H1 (cell line): ENCODE results near the gene POLE. TPM values are rescaled to one million over a fixed set of nuclear protein-coding genes. Genes with fewer than 3 reads are reported as not detected.
A peak's percentile ranks its signal among the peaks of the same experiment; 100 is the strongest.

ENCODE experiments used
- CTCF ChIA-PET: fragments of 300-600 bp; sonication (Branson Sonifier 250); formaldehyde crosslinking; loops from one replicate; lab custom pipeline; 2021; ENCODE audit not compliant: partially characterized antibody; lab: Charles Lee
- POLR2A ChIA-PET: fragments of 300-600 bp; sonication (Branson Sonifier 250); formaldehyde crosslinking; loops from one replicate; lab custom pipeline; 2021; ENCODE audit warnings: inconsistent platforms; ENCODE audit not compliant: partially characterized antibody; lab: Charles Lee
- DNase-seq, 2 experiments: peaks; one replicate each; pipeline versions ENCODE4 v3.0.0 to v3.0.0-alpha.2; 2010 to 2022; ENCODE audit warnings: low spot score in 2 of 2, low read depth in 1 of 2, mixed read lengths in 1 of 2
- FAIRE-seq: peaks from 2 replicates; lab custom pipeline; 2011; peaks lifted over from hg19 to GRCh38; lab: Jason Lieb, UNC
- H2AFZ ChIP-seq: 2 replicates; pipeline ENCODE4 v1.8.1; 2012; ENCODE audit warnings: low read length, inconsistent platforms
- H2AK5ac ChIP-seq: 2 replicates; pipeline ENCODE4 v1.6.1; 2013; ENCODE audit warnings: low read depth, low read length
- H2BK120ac ChIP-seq: replicated peaks from 2 replicates; pipeline ENCODE3; 2013; ENCODE audit warnings: low read depth, low read length, inconsistent platforms
- H2BK12ac ChIP-seq: 2 replicates; pipeline ENCODE4 v1.6.1; 2013; ENCODE audit warnings: low read depth, low read length
- H2BK15ac ChIP-seq: 2 replicates; pipeline ENCODE4 v1.6.1; 2013; ENCODE audit warnings: low read length
- H2BK20ac ChIP-seq: 2 replicates; pipeline ENCODE4 v1.6.1; 2013; ENCODE audit warnings: low read length
- H2BK5ac ChIP-seq: 2 replicates; pipeline ENCODE4 v1.6.1; 2013; ENCODE audit warnings: low read depth, low read length
- H3K14ac ChIP-seq: 2 replicates; pipeline ENCODE4 v1.6.1; 2013; ENCODE audit warnings: inconsistent platforms; ENCODE audit not compliant: insufficient read length
- H3K18ac ChIP-seq: 2 replicates; pipeline ENCODE4 v1.6.1; 2013; ENCODE audit warnings: low read length; ENCODE audit errors: extremely low read depth
- H3K23ac ChIP-seq: 2 replicates; pipeline ENCODE4 v1.6.1; 2013; ENCODE audit warnings: inconsistent platforms; ENCODE audit not compliant: insufficient read length
- H3K23me2 ChIP-seq: 2 replicates; pipeline ENCODE4 v1.6.1; 2013; ENCODE audit warnings: low read depth, low read length
- H3K27ac ChIP-seq: 2 replicates; pipeline ENCODE4 v1.6.1; 2011; ENCODE audit warnings: low read depth, low read length, inconsistent platforms
- H3K27me3 ChIP-seq, 4 experiments: replicated peaks in 1 of 4; 1 replicate in 1 of 4; 2 replicates in 3 of 4; pipeline versions ENCODE4 v1.6.1 to v1.8.1; 2011 to 2013; ENCODE audit warnings: low read length in 3 of 4, mild to moderate bottlenecking in 3 of 4, inconsistent platforms in 2 of 4, mixed read lengths in 2 of 4, moderate library complexity in 1 of 4; ENCODE audit not compliant: control insufficient read depth in 3 of 4, insufficient read depth in 3 of 4; ENCODE audit errors: extremely low read depth in 1 of 4
- H3K36me3 ChIP-seq, 4 experiments: 2 replicates each; pipeline versions ENCODE4 v1.6.1 to v1.8.1; 2011 to 2013; ENCODE audit warnings: mild to moderate bottlenecking in 4 of 4, low read length in 3 of 4, moderate library complexity in 2 of 4, control low read depth in 1 of 4, inconsistent platforms in 1 of 4; ENCODE audit not compliant: insufficient read depth in 4 of 4, control insufficient read depth in 2 of 4
- H3K4ac ChIP-seq: replicated peaks from 2 replicates; pipeline ENCODE3; 2013; ENCODE audit warnings: low read length, low read depth, mixed read lengths, inconsistent platforms; ENCODE audit not compliant: insufficient read length
- H3K4me1 ChIP-seq, 4 experiments: replicated peaks in 1 of 4; 1 replicate in 1 of 4; 2 replicates in 3 of 4; pipeline versions ENCODE4 v1.6.1 to v1.8.1; 2011 to 2013; ENCODE audit warnings: low read length in 3 of 4, inconsistent platforms in 2 of 4, mixed read lengths in 1 of 4; ENCODE audit not compliant: insufficient read depth in 4 of 4, control insufficient read depth in 3 of 4
- H3K4me2 ChIP-seq, 2 experiments: 2 replicates each; pipeline versions ENCODE4 v1.6.1 to v1.8.1; 2011 to 2013; ENCODE audit warnings: low read depth in 2 of 2, low read length in 2 of 2, control low read depth in 1 of 2, inconsistent platforms in 1 of 2, mild to moderate bottlenecking in 1 of 2; ENCODE audit not compliant: insufficient read depth in 1 of 2
- H3K4me3 ChIP-seq, 4 experiments: fragments of 200-600, 300-600 bp in 1 of 4; sonication (generic), shearing (Covaris generic), sonication (Bioruptor Twin) in 1 of 4; 2 replicates each; pipeline versions ENCODE4 v1.5.1 to v1.8.1; 2011 to 2016; ENCODE audit warnings: low read length in 4 of 4, low read depth in 3 of 4, control low read depth in 2 of 4, inconsistent platforms in 2 of 4, mild to moderate bottlenecking in 2 of 4, mixed read lengths in 1 of 4, moderate library complexity in 1 of 4; ENCODE audit not compliant: insufficient read depth in 2 of 4; ENCODE audit errors: extremely low read depth in 1 of 4
- H3K56ac ChIP-seq: replicated peaks from 2 replicates; pipeline ENCODE3; 2013; ENCODE audit warnings: low read depth, mild to moderate bottlenecking, mixed read lengths, low read length, inconsistent platforms; ENCODE audit not compliant: insufficient read length
- H3K79me1 ChIP-seq: 2 replicates; pipeline ENCODE4 v1.6.1; 2013; ENCODE audit warnings: low read depth, low read length, control low read depth
- H3K79me2 ChIP-seq, 2 experiments: 2 replicates each; pipeline versions ENCODE4 v1.6.1 to v1.8.1; 2012 to 2013; ENCODE audit warnings: low read length in 2 of 2, mild to moderate bottlenecking in 2 of 2, inconsistent platforms in 1 of 2; ENCODE audit not compliant: insufficient read depth in 2 of 2, control insufficient read depth in 1 of 2
- H3K9ac ChIP-seq, 4 experiments: replicated peaks in 1 of 4; 1 replicate in 1 of 4; 2 replicates in 3 of 4; pipeline versions ENCODE4 v1.6.1 to v1.8.1; 2011 to 2013; ENCODE audit warnings: low read depth in 3 of 4, low read length in 3 of 4, control low read depth in 2 of 4, mild to moderate bottlenecking in 2 of 4, moderate library complexity in 2 of 4, inconsistent platforms in 1 of 4; ENCODE audit errors: extremely low read depth in 1 of 4
- H3K9me3 ChIP-seq, 2 experiments: 2 replicates each; pipeline versions ENCODE4 v1.6.1 to v1.8.1; 2012 to 2013; ENCODE audit warnings: mild to moderate bottlenecking in 2 of 2, moderate library complexity in 2 of 2, control low read depth in 1 of 2, inconsistent platforms in 1 of 2, low read depth in 1 of 2, low read length in 1 of 2, mixed read lengths in 1 of 2; ENCODE audit not compliant: insufficient read depth in 2 of 2
- H4K20me1 ChIP-seq, 2 experiments: replicated peaks in 1 of 2; 2 replicates each; pipeline versions ENCODE3 to v1.8.1; 2011 to 2013; ENCODE audit warnings: inconsistent platforms in 2 of 2, low read length in 2 of 2, mild to moderate bottlenecking in 1 of 2; ENCODE audit not compliant: insufficient read depth in 2 of 2, control insufficient read depth in 1 of 2
- H4K5ac ChIP-seq: 2 replicates; pipeline ENCODE4 v1.6.1; 2013; ENCODE audit warnings: low read length, low read depth, mixed read lengths, inconsistent platforms; ENCODE audit not compliant: insufficient read length
- H4K8ac ChIP-seq: 2 replicates; pipeline ENCODE4 v1.8.0; 2013; ENCODE audit warnings: mild to moderate bottlenecking, moderate library complexity, low read length, inconsistent platforms; ENCODE audit not compliant: insufficient read depth; ENCODE audit errors: extremely low read depth
- H4K91ac ChIP-seq: replicated peaks from 2 replicates; pipeline ENCODE3; 2013; ENCODE audit warnings: low read length, mixed read lengths, inconsistent platforms; ENCODE audit not compliant: insufficient read length
- EGR1 ChIP-seq: IDR thresholded peaks from 2 replicates; pipeline ENCODE4 v1.6.1; 2011; ENCODE audit warnings: low read depth, low read length, borderline replicate concordance
- EP300 ChIP-seq, 2 experiments: IDR thresholded peaks; 1 replicate in 1 of 2; 2 replicates in 1 of 2; pipeline ENCODE4 v1.6.1; 2011 to 2012; ENCODE audit warnings: low read depth in 2 of 2, low read length in 2 of 2, mild to moderate bottlenecking in 2 of 2, borderline replicate concordance in 1 of 2, inconsistent platforms in 1 of 2, moderate library complexity in 1 of 2
- POLR2A ChIP-seq, 2 experiments: IDR thresholded peaks; 1 replicate in 1 of 2; 2 replicates in 1 of 2; pipeline ENCODE4 v1.6.1; 2011; ENCODE audit warnings: low read depth in 2 of 2, low read length in 2 of 2, mild to moderate bottlenecking in 2 of 2; ENCODE audit errors: control extremely low read depth in 1 of 2
- SP1 ChIP-seq: IDR thresholded peaks from 2 replicates; pipeline ENCODE4 v1.6.1; 2011; ENCODE audit warnings: low read depth, low read length
- WGBS, 2 experiments: shearing (Covaris generic) in 1 of 2; methylation state at CpG; one replicate each; pipeline versions ENCODE4 v1.1.6 to v1.1.7; 2013 to 2015; ENCODE audit warnings: low lambda C conversion rate in 2 of 2, mixed read lengths in 2 of 2, inconsistent platforms in 1 of 2, low coverage in 1 of 2, missing lambda C conversion rate in 1 of 2; ENCODE audit not compliant: insufficient replicate concordance in 2 of 2, insufficient coverage in 1 of 2, insufficient read length in 1 of 2; ENCODE audit errors: extremely low coverage in 1 of 2, missing lambda C conversion rate in 1 of 2; 5-methylcytosine and 5-hydroxymethylcytosine counted together
- polyA plus RNA-seq, 7 experiments: library from polyadenylated mRNA; depleted of rRNA in 3 of 7; stranded (reverse) in 5 of 7; unstranded in 2 of 7; fragments of >200 nt in 5 of 7; fragments of 200-250 nt in 2 of 7; gene quantifications; 1 replicate in 5 of 7; 2 replicates in 1 of 7; 4 replicates in 1 of 7; pipeline versions ENCODE4 v1.2.1 to v1.2.3, GENCODE V29; 2011 to 2013; ENCODE audit warnings: missing spikeins in 2 of 7, mixed read lengths in 2 of 7
- total RNA-seq: library from RNA; stranded (reverse); fragmentation: NEBNext Ultra II Directional; extraction: Animal tissue kit (Norgen Biotek cat#: 25700); gene quantifications from 2 replicates; pipeline ENCODE4 v1.2.1, GENCODE V29; 2021

The POLE gene
- total and polyA plus RNA-seq, 2 of the 8 experiments (the other 6 are each of a cell fraction or from before 2014, with no cell fraction given), result 59.7 to 115 TPM

GRCh38 chr12:132685400-132685799 lies 1.7 kb downstream of the POLE start:
- Histone ChIP-seq H3K18ac (no peak overlapping the region), H4K5ac (no peak overlapping the region), H3K27ac (no peak overlapping the region), H2BK120ac (no peak overlapping the region), H2AFZ (no peak overlapping the region), H3K4me1 (peaks cover 0 to 2% (median 0%) of the 10 kb centered on the region in 4 experiments; a peak in 1 of 7 replicates), H3K14ac (no peak overlapping the region), H3K9ac (peak overlapping the region in 1 of 4 experiments; percentile 63; a peak in 2 of 7 replicates), H2AK5ac (peak overlapping the region; percentile 30; the same call in 1 of the 2 replicates), H4K8ac (no peak overlapping the region), H2BK12ac (no peak overlapping the region), H4K20me1 (peaks cover 14 to 20% of the 10 kb centered on the region in 2 experiments), H3K56ac (no peak overlapping the region), H2BK15ac (no peak overlapping the region), H3K36me3 (peaks cover 0 to 5% (median 0%) of the 10 kb centered on the region in 4 experiments; a peak in 1 of 8 replicates), H3K4me2 (peak overlapping the region; percentile 33 to 47; a peak in 3 of 4 replicates), H3K4ac (peak overlapping the region; percentile 54), H2BK20ac (no peak overlapping the region), H3K79me2 (peaks cover 31 to 56% of the 10 kb centered on the region in 2 experiments), H3K27me3 (peaks cover 2 to 9% (median 6%) of the 10 kb centered on the region in 4 experiments; a peak in 6 of 7 replicates), H3K23ac (no peak overlapping the region), H3K79me1 (peaks cover 9% of the 10 kb centered on the region), H3K4me3 (peak overlapping the region in 1 of 4 experiments; percentile 88; a peak in 2 of 8 replicates), H4K91ac (no peak overlapping the region), H3K23me2 (no peaks in the 10 kb centered on the region; the same call in 1 of the 2 replicates), H2BK5ac (no peak overlapping the region; the same call in 1 of the 2 replicates), H3K9me3 (no peaks in the 10 kb centered on the region)
- ChIA-PET POLR2A (interaction anchor here (2.6 kb wide), 1 partner anchor 25 kb away, joined by 10 read pairs; the partner anchor contains the start of gene PGAM5), CTCF (interaction anchor here (0.6 to 1.0 kb wide), 3 partner anchors 9 to 91 kb away, joined by 3 read pairs; no protein-coding TSS in a partner anchor)
- no peak for FAIRE-seq
- no peak for DNase-seq
- 76% methylated on average over 5 of the region's 5 CpGs; no CpG with 5 or more reads in 1 of the 2 experiments for WGBS, 2 experiments
- TF ChIP-seq EGR1, result no peak
- peak in 1 of 2 experiments; percentile 40; a peak in 1 of 3 replicates for TF ChIP-seq POLR2A (IDR thresholded peaks at IDR 0.05; ENCODE audit: control extremely low read depth in 1 of 2, low read depth in 2 of 2, low read length in 2 of 2)
- TF ChIP-seq SP1, result no peak
- no peak for TF ChIP-seq EP300 (IDR thresholded peaks at IDR 0.05; ENCODE audit: borderline replicate concordance in 1 of 2, low read depth in 2 of 2, low read length in 2 of 2)
- TF ChIP-seq, all 59 proteins: peak for 1
